Activated naive CD4-positive, alpha-beta T cell treated with anti-CD3 and anti-CD28 coated beads for 36 hours (primary cell): ENCODE results near the gene PANK2. TPM values are rescaled to one million over a fixed set of nuclear protein-coding genes. Genes with fewer than 3 reads are reported as not detected.

Source experiments
- microRNA-seq: library from miRNA; unstranded; fragments of <30 nt; microRNA quantifications from one replicate; pipeline ENCODE4 v1.2.0, GENCODE V29; 2022; ENCODE audit warnings: borderline microRNAs expressed, borderline replicate concordance
- total RNA-seq, 2 experiments: library from RNA; stranded (reverse); gene quantifications; one replicate each; pipeline ENCODE4 v1.2.3, GENCODE V29; 2021

Gene PANK2
- total RNA-seq, 2 experiments from 2014 or later = 39.8 to 44.7 TPM

Small RNAs within 50 kb of the gene (microRNA-seq; reads per million reads assigned to microRNA genes)
- gene MIR103A2 = not detected
- gene MIR103B2 = not detected

Other genes with a start within 250 kb of the PANK2 start
- not detected for gene GFRA4, start 226.0 kb upstream of the PANK2 start, total RNA-seq
- gene ADAM33, start 207.4 kb upstream of the PANK2 start, total RNA-seq = not detected
- gene SIGLEC1, start 176.8 kb upstream of the PANK2 start, total RNA-seq = under 1 TPM in 1 of 2 experiments, not detected in 1; 0.02 TPM
- gene HSPA12B, start 156.7 kb upstream of the PANK2 start, total RNA-seq = not detected
- gene ADISSP, start 121.6 kb upstream of the PANK2 start, total RNA-seq = 10 to 100 TPM; 47.9 to 50.4 TPM
- not detected for gene SPEF1, start 107.9 kb upstream of the PANK2 start, total RNA-seq
- 10 to 100 TPM; 29.1 to 30.3 TPM for gene CENPB, start 102.6 kb upstream of the PANK2 start, total RNA-seq
- gene CDC25B, start 93.1 kb upstream of the PANK2 start, total RNA-seq = 10 to 100 TPM; 94.8 to 97.7 TPM
- gene AP5S1, start 68.8 kb upstream of the PANK2 start, total RNA-seq = 1 to 10 TPM; 8.0 to 8.2 TPM
- gene MAVS, start 42.6 kb upstream of the PANK2 start, total RNA-seq = 10 to 100 TPM; 14.8 to 16.0 TPM
- gene RNF24, start 126.2 kb downstream of the PANK2 start, total RNA-seq = 1 to 10 TPM; 2.9 to 3.8 TPM